Left lung (tissue), 10 donors: ENCODE results near the gene PMF1. TPM values are rescaled to one million over a fixed set of nuclear protein-coding genes. Genes with fewer than 3 reads are reported as not detected.

Experiments used
- ATAC-seq: fragments of 200-7000 bp; cut with Tn5 transposase; one replicate; pipeline ENCODE4 v1.9.1; 2020; ENCODE audit warnings: moderate library complexity
- DNase-seq, 4 donors: peaks; one replicate each; pipeline ENCODE4 v3.0.0-alpha.2; 2013 to 2020
- H3K27ac ChIP-seq, 2 donors: fragments of 200-600 bp; sonication (generic) in 1 of 2; one replicate each; pipeline versions ENCODE4 v1.5.0 to v1.8.0; 2020 to 2021
- H3K27me3 ChIP-seq, 2 donors: fragments of 200-600 bp; sonication (generic) in 1 of 2; one replicate each; pipeline versions ENCODE4 v1.5.0 to v1.8.0; 2020 to 2021
- H3K36me3 ChIP-seq, 2 donors: fragments of 200-600 bp; sonication (generic) in 1 of 2; one replicate each; pipeline versions ENCODE4 v1.5.0 to v1.8.0; 2020 to 2021
- H3K4me1 ChIP-seq, 2 donors: fragments of 200-600 bp; one replicate each; pipeline ENCODE4 v1.8.0; 2021
- H3K4me3 ChIP-seq, 2 donors: fragments of 200-600 bp; sonication (generic) in 1 of 2; one replicate each; pipeline versions ENCODE4 v1.5.0 to v1.8.0; 2020 to 2021; ENCODE audit warnings: mild to moderate bottlenecking in 1 of 2
- H3K9me3 ChIP-seq, 2 donors: fragments of 200-600 bp; sonication (generic) in 1 of 2; one replicate each; pipeline versions ENCODE4 v1.5.0 to v1.8.0; 2020 to 2021
- intact Hi-C, 2 donors: fragments of 100-400 bp; cut with DNase I; formaldehyde crosslinking; loops; one replicate each; pipeline versions ENCODE4 v1.11.2 to v1.14.2; 2022
- polyA plus RNA-seq, 6 donors: library from polyadenylated mRNA; unstranded; fragments of 120-200 nt; gene quantifications; one replicate each; pipeline ENCODE4 v1.2.1, GENCODE V29; 2013; ENCODE audit not compliant: insufficient read length in 6 of 6
- total RNA-seq, 2 donors: library from RNA; stranded (reverse); fragmentation: NEBNext Ultra II Directional; extraction: Animal tissue kit (Norgen Biotek cat#: 25700); gene quantifications; one replicate each; pipeline ENCODE4 v1.2.1, GENCODE V29; 2021
- TF ChIP-seq, protein P1 (sequence below), 2 donors: fragments of 200-600 bp; sonication (generic) in 1 of 2; IDR thresholded peaks; one replicate each; pipeline versions ENCODE4 v1.5.0 to v1.8.0; 2021; ENCODE audit warnings: antibody characterized with exemption in 2 of 2
- donor health status: DM: no; HTN: yes; CAD: no.
- donor health status: DM: no; HTN: no; CAD: no.

The PMF1 gene
- total and polyA plus RNA-seq, 8 donors: 40.1 to 91.5 (median 78.0) TPM

GRCh38 chr1:156236164-156236563 is 23.4 kb downstream of the PMF1 start:
- no peak for ATAC-seq
- no peaks in the 10 kb centered on the region for H3K4me1 ChIP-seq
- no peak overlapping the region for H3K4me3 ChIP-seq
- no peaks in the 10 kb centered on the region for H3K27me3 ChIP-seq
- intact Hi-C loops: no loop called here
- no peak overlapping the region for H3K27ac ChIP-seq
- TF ChIP-seq, protein P1, sequence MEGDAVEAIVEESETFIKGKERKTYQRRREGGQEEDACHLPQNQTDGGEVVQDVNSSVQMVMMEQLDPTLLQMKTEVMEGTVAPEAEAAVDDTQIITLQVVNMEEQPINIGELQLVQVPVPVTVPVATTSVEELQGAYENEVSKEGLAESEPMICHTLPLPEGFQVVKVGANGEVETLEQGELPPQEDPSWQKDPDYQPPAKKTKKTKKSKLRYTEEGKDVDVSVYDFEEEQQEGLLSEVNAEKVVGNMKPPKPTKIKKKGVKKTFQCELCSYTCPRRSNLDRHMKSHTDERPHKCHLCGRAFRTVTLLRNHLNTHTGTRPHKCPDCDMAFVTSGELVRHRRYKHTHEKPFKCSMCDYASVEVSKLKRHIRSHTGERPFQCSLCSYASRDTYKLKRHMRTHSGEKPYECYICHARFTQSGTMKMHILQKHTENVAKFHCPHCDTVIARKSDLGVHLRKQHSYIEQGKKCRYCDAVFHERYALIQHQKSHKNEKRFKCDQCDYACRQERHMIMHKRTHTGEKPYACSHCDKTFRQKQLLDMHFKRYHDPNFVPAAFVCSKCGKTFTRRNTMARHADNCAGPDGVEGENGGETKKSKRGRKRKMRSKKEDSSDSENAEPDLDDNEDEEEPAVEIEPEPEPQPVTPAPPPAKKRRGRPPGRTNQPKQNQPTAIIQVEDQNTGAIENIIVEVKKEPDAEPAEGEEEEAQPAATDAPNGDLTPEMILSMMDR (IDR thresholded peaks at IDR 0.05): no peak
- DNase-seq: peak in 1 of 4 donors; percentile 60
- H3K9me3 ChIP-seq: no peaks in the 10 kb centered on the region
- peaks cover 0 to 82% of the 10 kb centered on the region in 2 donors for H3K36me3 ChIP-seq

- TF ChIP-seq, protein P1 (IDR thresholded peaks at IDR 0.05): no peak
- Histone ChIP-seq H3K9me3 (no peaks in the 10 kb centered on the region), H3K27me3 (no peaks in the 10 kb centered on the region), H3K27ac (no peak overlapping the region), H3K4me3 (no peak overlapping the region), H3K36me3 (peaks cover 0 to 90% of the 10 kb centered on the region in 2 donors), H3K4me1 (no peaks in the 10 kb centered on the region)
- ATAC-seq (no peak), DNase-seq (no peak)
- intact Hi-C loops: no loop called here
These were observed 25.4 kb downstream of the PMF1 start for GRCh38 chr1:156238248-156238647.

DNA sequence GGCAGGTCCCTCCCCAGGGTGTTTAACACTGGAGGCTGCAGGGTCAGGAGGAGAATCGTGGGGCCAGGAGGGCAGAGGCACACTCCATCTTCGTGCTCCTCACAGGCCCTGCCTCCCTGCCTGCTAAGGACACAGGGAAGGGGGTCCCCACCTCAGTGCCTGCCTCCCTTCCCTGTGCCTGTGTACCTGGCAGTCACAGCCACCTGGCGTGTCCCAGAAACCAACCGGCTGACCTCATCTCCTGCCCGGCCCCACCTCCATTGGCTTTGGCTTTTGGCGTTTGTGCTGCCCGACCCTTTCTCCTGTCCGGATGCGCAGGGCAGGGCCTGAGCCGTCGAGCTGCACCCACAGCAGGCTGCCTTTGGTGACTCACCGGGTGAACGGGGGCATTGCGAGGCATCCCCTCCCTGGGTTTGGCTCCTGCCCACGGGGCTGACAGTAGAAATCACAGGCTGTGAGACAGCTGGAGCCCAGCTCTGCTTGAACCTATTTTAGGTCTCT is 28.6 kb downstream of the PMF1 start:
- TF ChIP-seq, protein P1 (IDR thresholded peaks at IDR 0.05): no peak
- H3K36me3 ChIP-seq: peaks cover 0 to 60% of the 10 kb centered on the region in 2 donors

GRCh38 chr1:156241926-156242325 is 29.1 kb downstream of the PMF1 start, which contains the start of gene BGLAP:
TSS of gene BGLAP (plus strand) at chr1:156242184. CDS start at chr1:156242232, 48 bp downstream.
- peak in 1 of 4 donors; percentile 53 for DNase-seq
- intact Hi-C loops: no loop called here

More for the DNA sequence above, 28.6 kb downstream of the PMF1 start:
- intact Hi-C loops: no loop called here
- H3K9me3 ChIP-seq: no peaks in the 10 kb centered on the region
- no peak overlapping the region for H3K4me3 ChIP-seq
- H3K27me3 ChIP-seq: peaks cover 0 to 20% of the 10 kb centered on the region in 2 donors
- ATAC-seq: no peak
- no peak overlapping the region for H3K27ac ChIP-seq
- H3K4me1 ChIP-seq: peaks cover 8 to 16% of the 10 kb centered on the region in 2 donors
- peak in 1 of 4 donors; percentile 75 for DNase-seq

DNA sequence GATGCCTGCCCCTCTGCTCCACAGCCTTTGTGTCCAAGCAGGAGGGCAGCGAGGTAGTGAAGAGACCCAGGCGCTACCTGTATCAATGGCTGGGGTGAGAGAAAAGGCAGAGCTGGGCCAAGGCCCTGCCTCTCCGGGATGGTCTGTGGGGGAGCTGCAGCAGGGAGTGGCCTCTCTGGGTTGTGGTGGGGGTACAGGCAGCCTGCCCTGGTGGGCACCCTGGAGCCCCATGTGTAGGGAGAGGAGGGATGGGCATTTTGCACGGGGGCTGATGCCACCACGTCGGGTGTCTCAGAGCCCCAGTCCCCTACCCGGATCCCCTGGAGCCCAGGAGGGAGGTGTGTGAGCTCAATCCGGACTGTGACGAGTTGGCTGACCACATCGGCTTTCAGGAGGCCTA is 29.9 kb downstream of the PMF1 start:
- H3K4me3 ChIP-seq: no peak overlapping the region
- peaks cover 0 to 25% of the 10 kb centered on the region in 2 donors for H3K27me3 ChIP-seq
- H3K27ac ChIP-seq: no peak overlapping the region
- H3K9me3 ChIP-seq: no peaks in the 10 kb centered on the region
- DNase-seq: peak in 1 of 4 donors; percentile 43
- peaks cover 0 to 46% of the 10 kb centered on the region in 2 donors for H3K36me3 ChIP-seq
- TF ChIP-seq, protein P1 (IDR thresholded peaks at IDR 0.05): no peak
- intact Hi-C loops: no loop called here
- no peak for ATAC-seq
- peaks cover 8 to 30% of the 10 kb centered on the region in 2 donors for H3K4me1 ChIP-seq

More at GRCh38 chr1:156241926-156242325, 29.1 kb downstream of the PMF1 start, which contains the start of gene BGLAP:
- peaks cover 8 to 22% of the 10 kb centered on the region in 2 donors for H3K4me1 ChIP-seq
- ATAC-seq: no peak
- no peak within 1 kb of the TSS for H3K4me3 ChIP-seq
- no peaks in the 10 kb centered on the region for H3K9me3 ChIP-seq
- no peak within 1 kb of the TSS for H3K27ac ChIP-seq
- TF ChIP-seq, protein P1 (IDR thresholded peaks at IDR 0.05): no peak
- H3K36me3 ChIP-seq: peaks cover 0 to 54% of the 10 kb centered on the region in 2 donors
- peaks cover 0 to 25% of the 10 kb centered on the region in 2 donors for H3K27me3 ChIP-seq
